ENCODE results near the gene SLC34A1.
"Not testable (repeated sequence)": the region's sequence is repeated elsewhere in the genome, so short reads cannot be mapped to it uniquely, and the experiment has no call there.

GRCh38 chr5:177375516-177375915 is 8.7 kb upstream of the SLC34A1 start:
- not testable (repeated sequence) for TF ChIP-seq CTCF (conservative IDR thresholded peaks at IDR 0.05; ENCODE audit: low read length); EZH2phosphoT487 (IDR thresholded peaks at IDR 0.05; ENCODE audit: borderline replicate concordance, low read depth, low read length)

Measured in OCI-LY7 (cell line).